ENCODE measurements around the gene PNPLA6. TPM values are rescaled to one million over a fixed set of nuclear protein-coding genes. Genes with fewer than 3 reads are reported as not detected.

PNPLA6 gene
- total RNA-seq = 100 to 1,000 TPM in 1 of 4 donors, 10 to 100 TPM in 3; 54.9 to 111 (median 75.2) TPM

DNA sequence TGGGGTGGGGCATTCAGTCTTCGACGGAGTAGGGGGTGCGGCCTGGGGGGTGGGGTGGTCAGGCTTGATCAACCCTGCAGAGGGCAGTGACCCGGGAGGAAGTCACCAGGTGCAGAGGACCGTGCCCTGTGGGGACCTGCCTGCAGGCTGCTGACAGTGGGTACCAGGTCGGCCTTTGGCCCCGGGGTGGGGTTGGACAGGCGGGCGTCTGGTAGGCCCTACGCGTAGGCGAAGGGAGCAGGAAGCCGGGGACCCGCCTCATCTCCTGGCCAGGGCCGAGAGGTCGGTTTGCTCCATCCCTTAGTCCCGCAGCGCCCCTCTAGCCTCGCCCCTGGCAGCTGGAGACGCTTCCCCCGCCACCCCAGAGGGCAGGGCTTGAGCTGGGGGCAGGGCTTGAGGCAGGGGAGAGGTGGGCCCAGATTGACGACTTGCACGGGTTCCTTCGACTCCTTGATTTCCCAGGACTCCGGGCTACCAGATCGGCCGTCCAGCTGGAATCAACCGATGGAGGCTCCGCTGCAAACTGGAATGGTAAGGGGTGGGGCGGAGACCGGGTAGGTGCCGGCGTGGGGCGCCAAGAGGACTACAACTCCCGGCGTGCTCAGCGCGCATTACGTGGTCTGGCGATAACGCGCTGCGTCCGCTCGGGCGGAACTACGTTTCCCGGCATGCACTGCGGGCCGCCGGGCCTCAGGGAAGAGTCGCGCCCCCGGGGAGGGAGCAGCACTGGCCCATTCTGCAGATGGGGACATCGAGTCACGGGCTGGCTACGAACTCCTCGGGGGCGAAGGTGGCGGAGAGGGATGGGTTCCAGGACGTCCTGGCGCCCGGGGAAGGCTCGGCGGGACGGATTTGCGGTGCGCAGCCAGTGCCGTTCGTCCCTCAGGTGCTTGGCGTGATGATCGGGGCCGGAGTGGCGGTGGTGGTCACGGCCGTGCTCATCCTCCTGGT, at the start of gene PNPLA6:
Gene PNPLA6, plus strand, starts transcription at position 671 of the 951 bp plus-strand sequence. Its CDS starts 72 bp downstream, at position 743.
- WGBS, 2 donors (ENCODE audit: low coverage in 1 of 2) = no CpG with 5 or more reads among the region's 76 CpGs
- Histone ChIP-seq H3K36me3 (peaks cover 0 to 54% of the 10 kb centered on the region in 2 donors), H3K27me3 (no peaks in the 10 kb centered on the region), H3K27ac (peak within 1 kb of the TSS; percentile 82 to 99 (median 91)), H3K4me1 (peaks cover 0 to 28% (median 5%) of the 10 kb centered on the region in 3 donors), H3K4me3 (peak within 1 kb of the TSS; percentile 60 to 70), H3K9me3 (no peaks in the 10 kb centered on the region)
- peak; percentile 85 for ATAC-seq
- TF ChIP-seq EP300 (IDR thresholded peaks at IDR 0.05) (no peak), POLR2AphosphoS5 (IDR thresholded peaks at IDR 0.05) (peak; percentile 87), POLR2A (IDR thresholded peaks at IDR 0.05) (peak; percentile 46 to 47)
- TF ChIP-seq, protein P1, sequence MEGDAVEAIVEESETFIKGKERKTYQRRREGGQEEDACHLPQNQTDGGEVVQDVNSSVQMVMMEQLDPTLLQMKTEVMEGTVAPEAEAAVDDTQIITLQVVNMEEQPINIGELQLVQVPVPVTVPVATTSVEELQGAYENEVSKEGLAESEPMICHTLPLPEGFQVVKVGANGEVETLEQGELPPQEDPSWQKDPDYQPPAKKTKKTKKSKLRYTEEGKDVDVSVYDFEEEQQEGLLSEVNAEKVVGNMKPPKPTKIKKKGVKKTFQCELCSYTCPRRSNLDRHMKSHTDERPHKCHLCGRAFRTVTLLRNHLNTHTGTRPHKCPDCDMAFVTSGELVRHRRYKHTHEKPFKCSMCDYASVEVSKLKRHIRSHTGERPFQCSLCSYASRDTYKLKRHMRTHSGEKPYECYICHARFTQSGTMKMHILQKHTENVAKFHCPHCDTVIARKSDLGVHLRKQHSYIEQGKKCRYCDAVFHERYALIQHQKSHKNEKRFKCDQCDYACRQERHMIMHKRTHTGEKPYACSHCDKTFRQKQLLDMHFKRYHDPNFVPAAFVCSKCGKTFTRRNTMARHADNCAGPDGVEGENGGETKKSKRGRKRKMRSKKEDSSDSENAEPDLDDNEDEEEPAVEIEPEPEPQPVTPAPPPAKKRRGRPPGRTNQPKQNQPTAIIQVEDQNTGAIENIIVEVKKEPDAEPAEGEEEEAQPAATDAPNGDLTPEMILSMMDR (IDR thresholded peaks at IDR 0.05) = no peak

DNA sequence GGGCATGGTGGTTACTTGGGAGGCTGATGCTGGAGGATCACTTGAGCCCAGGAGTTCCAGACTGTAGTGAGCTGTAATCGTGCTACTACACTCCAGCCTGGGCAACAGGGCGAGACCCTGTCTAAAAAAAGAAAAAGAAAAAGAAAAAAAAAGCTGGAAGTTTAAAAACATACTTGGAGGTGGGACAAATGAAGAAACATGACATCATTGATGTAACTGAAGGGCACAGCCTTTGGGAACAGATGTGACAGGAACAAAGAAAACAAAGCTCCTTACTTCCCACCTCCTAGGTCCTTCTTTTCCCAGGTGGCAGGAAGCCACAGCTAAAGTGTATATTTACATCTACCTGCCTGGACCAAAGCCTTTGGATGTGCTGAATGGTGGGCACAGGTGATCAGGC, 48.6 kb upstream of the PNPLA6 start:
- peaks cover 0 to 28% (median 4%) of the 10 kb centered on the region in 3 donors for H3K4me1 ChIP-seq
- H3K27ac ChIP-seq = no peak overlapping the region
- no peaks in the 10 kb centered on the region for H3K27me3 ChIP-seq
- no peaks in the 10 kb centered on the region for H3K9me3 ChIP-seq
- TF ChIP-seq POLR2A (IDR thresholded peaks at IDR 0.05) (no peak), POLR2AphosphoS5 (IDR thresholded peaks at IDR 0.05) (no peak), EP300 (IDR thresholded peaks at IDR 0.05) (no peak)
- TF ChIP-seq, protein P1 (IDR thresholded peaks at IDR 0.05) = no peak
- no peak for ATAC-seq
- H3K4me3 ChIP-seq = no peak overlapping the region
- 29 to 30% methylated on average over 1 to 2 of the region's 2 CpGs for WGBS, 2 donors (ENCODE audit: low coverage in 1 of 2)
- no peaks in the 10 kb centered on the region for H3K36me3 ChIP-seq

DNA sequence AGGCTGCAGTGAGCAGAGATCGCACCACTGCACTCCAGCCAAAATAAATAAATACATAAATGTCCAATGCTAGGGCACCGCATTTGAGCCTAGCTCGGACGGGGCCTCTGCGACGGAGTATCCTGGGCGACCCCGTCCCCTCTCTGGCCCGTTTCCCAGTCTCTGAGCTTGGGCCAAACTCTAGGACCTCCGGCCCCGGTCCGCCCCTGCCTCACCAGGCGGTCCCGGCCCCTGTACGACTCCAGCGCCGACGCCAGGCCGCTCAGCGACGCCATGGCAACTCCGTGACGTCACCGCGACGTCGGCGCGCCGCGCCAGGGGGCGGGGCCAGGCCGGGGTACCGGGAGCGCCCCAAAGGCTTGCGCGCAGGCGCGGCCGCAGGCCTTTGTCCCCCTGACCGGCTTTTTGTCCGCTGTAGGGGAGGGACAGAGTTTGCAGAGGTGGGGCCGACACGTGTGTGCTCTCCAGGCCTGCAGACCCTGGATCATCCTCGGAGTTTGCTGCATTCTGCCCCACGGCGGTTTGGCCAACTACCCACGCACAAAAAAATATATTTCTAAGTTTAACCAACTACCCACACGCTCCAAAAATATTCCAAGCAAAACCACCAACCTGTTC, 46.7 kb upstream of the PNPLA6 start, which contains the start of gene PEX11G:
Gene PEX11G, minus strand, starts transcription at position 300 of the 618 bp plus-strand sequence. Its CDS starts 25 bp downstream, at position 275.
- no peaks in the 10 kb centered on the region for H3K9me3 ChIP-seq
- no peaks in the 10 kb centered on the region for H3K27me3 ChIP-seq
- peak; percentile 95 for ATAC-seq
- TF ChIP-seq EP300 (IDR thresholded peaks at IDR 0.05) = no peak
- TF ChIP-seq POLR2A (IDR thresholded peaks at IDR 0.05) = peak; percentile 71 to 80
- TF ChIP-seq POLR2AphosphoS5 (IDR thresholded peaks at IDR 0.05) = peak; percentile 69
- TF ChIP-seq, protein P1 (IDR thresholded peaks at IDR 0.05) = peak in 2 of 4 experiments; percentile 5 to 7
- WGBS, 2 donors (ENCODE audit: low coverage in 1 of 2) = 0% methylated on average over 7 of the region's 49 CpGs; no CpG with 5 or more reads in 1 of the 2 donors
- H3K27ac ChIP-seq = peak within 1 kb of the TSS; percentile 61 to 88 (median 86)
- H3K4me1 ChIP-seq = peaks cover 0 to 17% (median 4%) of the 10 kb centered on the region in 3 donors
- peak within 1 kb of the TSS; percentile 54 to 67 for H3K4me3 ChIP-seq
- H3K36me3 ChIP-seq = no peaks in the 10 kb centered on the region

DNA sequence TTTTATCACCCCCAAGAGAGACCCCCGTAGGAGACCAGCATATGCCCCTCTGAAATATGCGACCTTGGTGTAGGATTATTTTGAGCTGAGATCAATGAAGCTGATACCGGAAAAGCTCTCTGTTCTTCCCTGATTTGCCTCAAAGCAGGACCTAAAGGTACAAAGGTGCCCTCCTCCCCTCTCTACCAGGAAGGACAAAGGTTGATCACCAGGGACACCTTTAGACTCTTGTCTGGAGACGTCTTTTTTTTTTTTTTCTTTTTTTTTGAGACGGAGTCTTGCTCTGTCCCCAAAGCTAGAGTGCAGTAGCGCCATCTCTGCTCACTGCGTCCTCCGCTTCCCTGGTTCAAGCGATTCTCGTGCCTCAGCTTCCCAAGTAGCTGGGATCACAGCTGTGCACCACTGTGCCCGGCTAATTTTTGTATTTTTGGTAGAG, 45.9 kb upstream of the PNPLA6 start:
- no peaks in the 10 kb centered on the region for H3K27me3 ChIP-seq
- ATAC-seq = no peak
- H3K36me3 ChIP-seq = no peaks in the 10 kb centered on the region
- H3K4me3 ChIP-seq = peak overlapping the region in 1 of 2 donors; percentile 67
- H3K4me1 ChIP-seq = peaks cover 0 to 25% (median 4%) of the 10 kb centered on the region in 3 donors
- H3K27ac ChIP-seq = peak overlapping the region in 3 of 4 donors; percentile 83 to 88 (median 88)
- 80 to 91% methylated on average over 6 to 11 of the region's 11 CpGs for WGBS, 2 donors (ENCODE audit: low coverage in 1 of 2)
- TF ChIP-seq, protein P1 (IDR thresholded peaks at IDR 0.05) = no peak
- no peak for TF ChIP-seq EP300 (IDR thresholded peaks at IDR 0.05)
- no peak for TF ChIP-seq POLR2AphosphoS5 (IDR thresholded peaks at IDR 0.05)
- no peak for TF ChIP-seq POLR2A (IDR thresholded peaks at IDR 0.05)
- H3K9me3 ChIP-seq = no peaks in the 10 kb centered on the region
